SU-DHL-6 (cell line): ENCODE data around the gene CEP164.

Experiments used
- CTCF ChIP-seq: fragments of 200-600 bp; sonication (generic); IDR thresholded peaks from one replicate; pipeline ENCODE4 v1.5.1; 2017; ENCODE audit warnings: antibody characterized with exemption, mild to moderate bottlenecking, low read length, moderate library complexity; ENCODE audit not compliant: insufficient read depth, poor library complexity, severe bottlenecking
- EZH2phosphoT487 ChIP-seq: fragments of 200-600 bp; sonication (generic), shearing (Covaris generic); conservative IDR thresholded peaks from 2 replicates; pipeline ENCODE4 v1.6.1; 2018; ENCODE audit warnings: mild to moderate bottlenecking, antibody characterized with exemption, low read length, moderate library complexity, mixed read lengths

- TF ChIP-seq CTCF (no peak), EZH2phosphoT487 (no peak)
These were observed 41.9 kb downstream of the CEP164 start for GRCh38 chr11:117369534-117369933.
